ENCODE data around the gene ZP1.

GRCh38 chr11:60854140-60854846 is 13.0 kb upstream of the ZP1 start:
- TF ChIP-seq CTCF (conservative IDR thresholded peaks at IDR 0.05; ENCODE audit: low read length) (peak; percentile 54), EZH2phosphoT487 (IDR thresholded peaks at IDR 0.05; ENCODE audit: borderline replicate concordance) (no peak)
